HFFc6 (cell line): Measurements from ENCODE around the gene GALNT11. TPM values are rescaled to one million over a fixed set of nuclear protein-coding genes. Genes with fewer than 3 reads are reported as not detected.

Experiments
- DNase-seq: peaks from one replicate; pipeline ENCODE4 v3.0.0-alpha.2; 2018
- H3K27ac Mint-ChIP-seq: 2 replicates; pipeline ENCODE4 v1.8.0; 2020; ENCODE audit warnings: mild to moderate bottlenecking, mixed read lengths
- H3K27me3 Mint-ChIP-seq: 2 replicates; pipeline ENCODE4 v1.8.0; 2021; ENCODE audit warnings: mild to moderate bottlenecking, moderate library complexity, mixed read lengths; ENCODE audit not compliant: insufficient read depth
- H3K36me3 Mint-ChIP-seq: 2 replicates; pipeline ENCODE4 v1.8.0; 2021; ENCODE audit warnings: low read depth, mixed read lengths
- H3K4me1 Mint-ChIP-seq: 2 replicates; pipeline ENCODE4 v1.8.0; 2020; ENCODE audit warnings: low read depth, mixed read lengths
- H3K4me3 Mint-ChIP-seq: 2 replicates; pipeline ENCODE4 v1.8.0; 2020; ENCODE audit warnings: mild to moderate bottlenecking, moderate library complexity, mixed read lengths
- H3K9me3 Mint-ChIP-seq: 2 replicates; pipeline ENCODE4 v1.8.0; 2020; ENCODE audit warnings: mild to moderate bottlenecking, mixed read lengths
- CTCF ChIP-seq: fragments of 200-600 bp; sonication (generic); IDR thresholded peaks from 2 replicates; pipeline ENCODE4 v1.5.0; 2021; ENCODE audit warnings: antibody characterized with exemption, mild to moderate bottlenecking
- total RNA-seq, 6 experiments: library from RNA; stranded (reverse); fragmentation: NEBNext Ultra II Directional; extraction: Animal tissue kit (Norgen Biotek cat#: 25700); gene quantifications; 2 replicates in 1 of 6; 3 replicates in 5 of 6; pipeline ENCODE4 v1.2.3, GENCODE V29; 2021

Gene GALNT11
- total RNA-seq, 6 experiments from 2014 or later: 21.8 to 27.7 (median 23.6) TPM

DNA sequence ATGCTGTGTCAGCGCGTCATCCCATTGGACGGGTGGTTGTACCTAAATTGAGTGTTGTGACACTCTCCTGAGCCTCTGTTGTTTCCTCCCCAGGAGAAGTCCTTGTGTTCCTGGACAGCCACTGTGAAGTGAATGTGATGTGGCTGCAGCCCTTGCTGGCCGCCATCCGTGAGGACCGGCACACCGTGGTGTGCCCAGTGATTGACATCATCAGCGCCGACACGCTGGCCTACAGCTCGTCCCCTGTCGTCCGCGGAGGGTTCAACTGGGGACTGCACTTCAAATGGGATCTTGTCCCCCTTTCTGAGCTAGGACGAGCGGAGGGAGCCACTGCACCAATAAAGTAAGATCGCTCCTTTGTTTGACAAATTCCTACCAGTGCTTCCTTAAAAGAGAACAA lies 82.5 kb downstream of the GALNT11 start:
- H3K27me3 Mint-ChIP-seq: no peaks in the 10 kb centered on the region
- no peak for DNase-seq
- no peak overlapping the region for H3K4me3 Mint-ChIP-seq
- peaks cover 5% of the 10 kb centered on the region; the same call in 1 of the 2 replicates for H3K4me1 Mint-ChIP-seq
- H3K36me3 Mint-ChIP-seq: peaks cover 25% of the 10 kb centered on the region
- TF ChIP-seq CTCF: no peak
- H3K27ac Mint-ChIP-seq: no peak overlapping the region
- H3K9me3 Mint-ChIP-seq: no peaks in the 10 kb centered on the region

DNA sequence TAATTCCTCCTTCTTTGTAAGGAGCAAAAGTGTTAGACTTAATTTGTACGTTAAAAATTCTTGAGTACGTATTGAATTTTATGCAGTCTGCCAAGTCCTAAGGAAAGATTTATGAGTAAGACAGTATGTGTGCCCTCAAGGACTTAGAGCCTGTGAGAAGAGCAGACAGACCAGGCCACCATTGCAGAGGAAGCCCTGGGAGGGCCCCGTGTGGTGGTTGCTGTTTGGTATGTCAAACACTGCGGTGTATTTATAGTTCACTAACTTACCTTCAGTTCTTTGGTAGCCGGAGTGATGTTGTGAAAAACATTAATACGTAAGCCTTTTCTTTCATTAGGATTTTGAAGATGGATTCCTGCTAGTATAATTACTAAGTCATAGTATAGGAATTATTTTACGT lies 82.9 kb downstream of the GALNT11 start:
- no peaks in the 10 kb centered on the region for H3K27me3 Mint-ChIP-seq
- H3K4me3 Mint-ChIP-seq: no peak overlapping the region
- H3K4me1 Mint-ChIP-seq: peaks cover 5% of the 10 kb centered on the region; the same call in 1 of the 2 replicates
- no peaks in the 10 kb centered on the region for H3K9me3 Mint-ChIP-seq
- H3K36me3 Mint-ChIP-seq: peaks cover 29% of the 10 kb centered on the region
- no peak for TF ChIP-seq CTCF
- H3K27ac Mint-ChIP-seq: no peak overlapping the region
- DNase-seq: no peak

GRCh38 chr7:152112829-152113228 lies 87.4 kb downstream of the GALNT11 start:
- Mint-ChIP-seq H3K9me3 (no peaks in the 10 kb centered on the region), H3K36me3 (peaks cover 33% of the 10 kb centered on the region), H3K4me3 (no peak overlapping the region), H3K27me3 (no peaks in the 10 kb centered on the region; the same call in 1 of the 2 replicates), H3K4me1 (no peaks in the 10 kb centered on the region), H3K27ac (no peak overlapping the region)
- DNase-seq: no peak
- TF ChIP-seq CTCF: no peak

GRCh38 chr7:152115021-152115718 lies 89.7 kb downstream of the GALNT11 start:
- no peak for TF ChIP-seq CTCF
- H3K27me3 Mint-ChIP-seq: no peaks in the 10 kb centered on the region; the same call in 1 of the 2 replicates
- no peak overlapping the region for H3K27ac Mint-ChIP-seq
- H3K4me3 Mint-ChIP-seq: no peak overlapping the region
- peaks cover 38% of the 10 kb centered on the region for H3K36me3 Mint-ChIP-seq
- H3K4me1 Mint-ChIP-seq: no peaks in the 10 kb centered on the region
- H3K9me3 Mint-ChIP-seq: no peaks in the 10 kb centered on the region
- DNase-seq: no peak

DNA sequence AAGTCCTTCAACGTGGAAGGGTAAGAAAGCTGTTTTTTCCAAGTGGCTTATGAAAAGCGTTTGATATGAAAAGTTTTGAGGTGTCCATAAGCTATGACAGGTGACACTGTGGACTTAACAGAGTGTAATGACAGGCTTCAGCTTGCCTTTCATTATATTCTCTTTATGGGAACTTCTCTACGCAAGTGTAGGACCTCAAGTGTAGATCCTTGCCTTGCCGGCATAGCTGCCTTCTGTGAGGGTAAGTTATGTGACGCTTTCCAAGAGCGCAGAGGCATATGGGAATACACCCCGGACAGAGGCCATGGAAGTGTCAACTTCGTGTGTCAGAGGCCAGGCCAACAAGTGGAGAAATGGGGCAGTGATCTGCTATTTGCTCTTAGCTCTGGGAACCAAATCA lies 91.9 kb downstream of the GALNT11 start:
- H3K36me3 Mint-ChIP-seq: peaks cover 51% of the 10 kb centered on the region
- no peak for DNase-seq
- H3K4me3 Mint-ChIP-seq: no peak overlapping the region
- H3K9me3 Mint-ChIP-seq: no peaks in the 10 kb centered on the region
- TF ChIP-seq CTCF: no peak
- H3K27me3 Mint-ChIP-seq: peaks cover 2% of the 10 kb centered on the region
- H3K4me1 Mint-ChIP-seq: no peaks in the 10 kb centered on the region
- H3K27ac Mint-ChIP-seq: no peak overlapping the region
